HEK293 (cell line): Measurements from ENCODE around the gene RLF.

Experiments used
- CTCF ChIA-PET: fragments of 350-600 bp; formaldehyde crosslinking; extraction: SDS; loops from one replicate; lab custom pipeline; 2021; ENCODE audit warnings: antibody characterized with exemption; lab: Yijun Ruan, JAX
- POLR2A ChIA-PET: fragments of 300-600 bp; formaldehyde crosslinking; extraction: SDS; loops from one replicate; lab custom pipeline; 2020; ENCODE audit warnings: antibody characterized with exemption, inconsistent platforms; lab: Yijun Ruan, JAX
- H3K27ac ChIP-seq: fragments of 200-500 bp; sonication (Bioruptor generic); 2 replicates; pipeline ENCODE4 v1.5.1; 2014; ENCODE audit warnings: low read depth, low read length, control low read depth, inconsistent platforms; ENCODE audit errors: extremely low read depth
- H3K36me3 ChIP-seq, 2 experiments: fragments of 200-500 bp in 1 of 2; sonication (Bioruptor generic) in 1 of 2; 1 replicate in 1 of 2; 2 replicates in 1 of 2; pipeline ENCODE4 v1.5.1; 2014 to 2017; ENCODE audit warnings: inconsistent platforms in 2 of 2, low read length in 2 of 2; ENCODE audit not compliant: control insufficient read depth in 2 of 2, insufficient read depth in 1 of 2
- H3K4me1 ChIP-seq: fragments of 200-500 bp; sonication (Bioruptor generic); 2 replicates; pipeline ENCODE4 v1.5.1; 2014; ENCODE audit warnings: mild to moderate bottlenecking, low read length, inconsistent platforms; ENCODE audit not compliant: control insufficient read depth, insufficient read depth
- H3K4me3 ChIP-seq: 2 replicates; pipeline ENCODE4 v1.5.1; 2011; ENCODE audit warnings: low read depth, mild to moderate bottlenecking, control low read depth, low read length, moderate library complexity
- H3K9me3 ChIP-seq: fragments of 200-500 bp; sonication (Bioruptor generic); 2 replicates; pipeline ENCODE4 v1.5.1; 2014; ENCODE audit warnings: low read depth, low read length, inconsistent platforms; ENCODE audit not compliant: control insufficient read depth, insufficient read depth
- GFI1B ChIP-seq: fragments of 450-650 bp; formaldehyde crosslinking; IDR thresholded peaks from 2 replicates; pipeline ENCODE4 v1.5.1; 2016; ENCODE audit warnings: missing biosample characterization, missing genetic modification characterization
- HOXD13 ChIP-seq: sonication (generic); formaldehyde crosslinking; IDR thresholded peaks from 2 replicates; pipeline ENCODE4 v1.8.0; 2022; ENCODE audit warnings: missing genetic modification reagents, borderline replicate concordance
- PRDM10 ChIP-seq: fragments of 450-650 bp; formaldehyde crosslinking; IDR thresholded peaks from 2 replicates; pipeline ENCODE4 v1.5.1; 2016; ENCODE audit warnings: missing biosample characterization, missing genetic modification characterization
- PRDM4 ChIP-seq: fragments of 450-650 bp; formaldehyde crosslinking; IDR thresholded peaks from 2 replicates; pipeline ENCODE4 v1.5.1; 2017; ENCODE audit warnings: missing biosample characterization, missing genetic modification characterization
- SALL2 ChIP-seq: fragments of 450-650 bp; formaldehyde crosslinking; IDR thresholded peaks from 2 replicates; pipeline ENCODE4 v1.5.0; 2017; ENCODE audit warnings: missing biosample characterization, mild to moderate bottlenecking, missing genetic modification characterization, borderline replicate concordance
- SCRT2 ChIP-seq: fragments of 450-650 bp; formaldehyde crosslinking; IDR thresholded peaks from 2 replicates; pipeline ENCODE4 v1.5.1; 2016; ENCODE audit warnings: missing biosample characterization, missing genetic modification characterization
- TCF7L2 ChIP-seq: IDR thresholded peaks from 2 replicates; pipeline ENCODE4 v1.6.1; 2011; ENCODE audit warnings: low read depth, mild to moderate bottlenecking, inconsistent platforms, low read length, moderate library complexity, borderline replicate concordance
- WT1 ChIP-seq: fragments of 450-650 bp; formaldehyde crosslinking; IDR thresholded peaks from 2 replicates; pipeline ENCODE4 v1.5.1; 2016; ENCODE audit warnings: missing biosample characterization, missing genetic modification characterization
- ZBTB1 ChIP-seq: fragments of 450-650 bp; formaldehyde crosslinking; IDR thresholded peaks from 2 replicates; pipeline ENCODE4 v1.5.1; 2016; ENCODE audit warnings: missing biosample characterization, missing genetic modification characterization
- ZBTB8A ChIP-seq: fragments of 450-650 bp; formaldehyde crosslinking; IDR thresholded peaks from 2 replicates; pipeline ENCODE4 v1.5.1; 2016; ENCODE audit warnings: missing biosample characterization, missing genetic modification characterization
- ZFP69B ChIP-seq: fragments of 450-650 bp; formaldehyde crosslinking; IDR thresholded peaks from 2 replicates; pipeline ENCODE4 v1.5.1; 2016; ENCODE audit warnings: missing biosample characterization, missing genetic modification characterization
- ZNF202 ChIP-seq: fragments of 450-650 bp; formaldehyde crosslinking; IDR thresholded peaks from 2 replicates; pipeline ENCODE4 v1.5.1; 2016; ENCODE audit warnings: missing biosample characterization, missing genetic modification characterization, borderline replicate concordance
- ZNF24 ChIP-seq: fragments of 450-650 bp; formaldehyde crosslinking; IDR thresholded peaks from 2 replicates; pipeline ENCODE4 v1.5.1; 2016; ENCODE audit warnings: missing biosample characterization, missing genetic modification characterization
- ZNF292 ChIP-seq: fragments of 450-650 bp; formaldehyde crosslinking; IDR thresholded peaks from 2 replicates; pipeline ENCODE4 v1.5.1; 2016; ENCODE audit warnings: low read depth, missing biosample characterization, missing genetic modification characterization, borderline replicate concordance
- ZNF366 ChIP-seq: fragments of 450-650 bp; formaldehyde crosslinking; conservative IDR thresholded peaks from 2 replicates; pipeline ENCODE4 v1.5.1; 2016; ENCODE audit warnings: missing biosample characterization, missing genetic modification characterization
- ZNF391 ChIP-seq: fragments of 450-650 bp; formaldehyde crosslinking; IDR thresholded peaks from 2 replicates; pipeline ENCODE4 v1.5.1; 2016; ENCODE audit warnings: low read depth, missing biosample characterization, missing genetic modification characterization, borderline replicate concordance
- ZNF518A ChIP-seq: fragments of 450-650 bp; formaldehyde crosslinking; conservative IDR thresholded peaks from 2 replicates; pipeline ENCODE4 v1.5.1; 2016; ENCODE audit warnings: low read depth, missing biosample characterization, missing genetic modification characterization
- ZNF561 ChIP-seq: fragments of 450-650 bp; IDR thresholded peaks from 2 replicates; pipeline ENCODE4 v1.5.1; 2018; ENCODE audit warnings: missing biosample characterization, missing genetic modification characterization, borderline replicate concordance
- ZNF629 ChIP-seq: fragments of 450-650 bp; formaldehyde crosslinking; IDR thresholded peaks from 2 replicates; pipeline ENCODE4 v1.5.1; 2017; ENCODE audit warnings: missing biosample characterization, missing genetic modification characterization
- ZNF654 ChIP-seq: fragments of 450-650 bp; formaldehyde crosslinking; IDR thresholded peaks from 2 replicates; pipeline ENCODE4 v1.5.1; 2016; ENCODE audit warnings: low read depth, missing biosample characterization, missing genetic modification characterization
- ZNF660 ChIP-seq: fragments of 450-650 bp; IDR thresholded peaks from 2 replicates; pipeline ENCODE4 v1.5.1; 2018; ENCODE audit warnings: missing biosample characterization, mild to moderate bottlenecking, missing genetic modification characterization
- ZNF664 ChIP-seq: fragments of 450-650 bp; formaldehyde crosslinking; IDR thresholded peaks from 2 replicates; pipeline ENCODE4 v1.5.1; 2016; ENCODE audit warnings: missing biosample characterization, missing genetic modification characterization

The RLF gene

GRCh38 chr1:40161125-40161887 lies at the start of gene RLF (continued):
- TF ChIP-seq SCRT2 (peak; percentile 56; the same call in 1 of the 2 replicates), PRDM4 (tag by site-specific recombination) (no peak), ZNF561 (tag by site-specific recombination) (peak; percentile 57; the same call in 1 of the 2 replicates), ZNF664 (no peak), ZBTB8A (tag by site-specific recombination) (peak; percentile 41), ZNF391 (peak; percentile 72; the same call in 1 of the 2 replicates), ZFP69B (peak; percentile 46; the same call in 1 of the 2 replicates), ZNF24 (tag by site-specific recombination) (peak; percentile 56; the same call in 1 of the 2 replicates), WT1 (peak; percentile 15; the same call in 1 of the 2 replicates), HOXD13 (CRISPR knock-in tag) (no peak)
- TF ChIP-seq, all 188 proteins: peak for 53

GRCh38 chr1:40114400-40114799 lies 46.8 kb upstream of the RLF start:
- Histone ChIP-seq H3K27ac (no peak overlapping the region), H3K36me3 (no peaks in the 10 kb centered on the region), H3K4me1 (no peaks in the 10 kb centered on the region), H3K4me3 (no peak overlapping the region), H3K9me3 (no peaks in the 10 kb centered on the region)
- CTCF ChIA-PET, result no interaction called here
- no peak for TF ChIP-seq ZNF292 (tag by site-specific recombination)
- no peak for TF ChIP-seq SALL2 (tag by site-specific recombination)
- TF ChIP-seq PRDM10, result no peak
- TF ChIP-seq ZNF518A (tag by site-specific recombination), result no peak
- no peak for TF ChIP-seq GFI1B
- no peak for TF ChIP-seq TCF7L2
- TF ChIP-seq ZNF202 (tag by site-specific recombination), result no peak
- no peak for TF ChIP-seq ZBTB1
- no peak for TF ChIP-seq ZNF366 (tag by site-specific recombination)
- TF ChIP-seq ZNF654 (tag by site-specific recombination), result no peak
- no peak for TF ChIP-seq ZNF629 (tag by site-specific recombination)
- TF ChIP-seq ZNF660, result no peak
- POLR2A ChIA-PET, result no interaction called here
